NT2/D1 (cell line): ENCODE results near the gene CDKN1C.

ENCODE experiments used
- DNase-seq: peaks from one replicate; pipeline ENCODE4 v3.0.0-alpha.2; 2011; ENCODE audit warnings: low read depth, low spot score
- H3K27me3 ChIP-seq: 2 replicates; pipeline ENCODE4 v1.6.0; 2011; ENCODE audit warnings: mild to moderate bottlenecking; ENCODE audit not compliant: insufficient read length, insufficient read depth
- H3K36me3 ChIP-seq: 2 replicates; pipeline ENCODE4 v1.6.1; 2011; ENCODE audit warnings: mild to moderate bottlenecking, low read length, mixed read lengths; ENCODE audit not compliant: insufficient read depth, insufficient read length
- H3K4me1 ChIP-seq: 2 replicates; pipeline ENCODE4 v1.5.1; 2011; ENCODE audit not compliant: insufficient read depth, insufficient read length
- H3K4me3 ChIP-seq: 2 replicates; pipeline ENCODE4 v1.5.1; 2011; ENCODE audit warnings: low read depth; ENCODE audit not compliant: insufficient read length
- H3K9ac ChIP-seq: 2 replicates; pipeline ENCODE4 v1.6.0; 2011; ENCODE audit warnings: low read depth; ENCODE audit not compliant: insufficient read length
- H3K9me3 ChIP-seq: 2 replicates; pipeline ENCODE4 v1.5.1; 2011; ENCODE audit warnings: mild to moderate bottlenecking, low read length; ENCODE audit not compliant: insufficient read depth
- SUZ12 ChIP-seq: IDR thresholded peaks from 2 replicates; pipeline ENCODE4 v1.6.1; 2011; ENCODE audit not compliant: insufficient read length, insufficient read depth; ENCODE audit errors: extremely low read depth
- YY1 ChIP-seq: IDR thresholded peaks from 2 replicates; pipeline ENCODE4 v1.6.1; 2011; ENCODE audit not compliant: insufficient read length, insufficient read depth
- ZNF274 ChIP-seq: IDR thresholded peaks from 2 replicates; pipeline ENCODE4 v1.6.1; 2011; ENCODE audit warnings: mild to moderate bottlenecking, low read depth, low read length

CDKN1C gene

GRCh38 chr11:2868506-2869133, 17.0 kb downstream of the CDKN1C start:
- peak overlapping the region; percentile 29 for H3K9ac ChIP-seq
- DNase-seq, result no peak
- H3K27me3 ChIP-seq, result peaks cover 75% of the 10 kb centered on the region

GRCh38 chr11:2867722-2868505, 17.7 kb downstream of the CDKN1C start:
- peaks cover 77% of the 10 kb centered on the region for H3K27me3 ChIP-seq
- no peaks in the 10 kb centered on the region for H3K36me3 ChIP-seq
- no peak for DNase-seq
- no peak overlapping the region for H3K4me3 ChIP-seq
- no peak overlapping the region for H3K9ac ChIP-seq
- H3K4me1 ChIP-seq, result peaks cover 33% of the 10 kb centered on the region
- H3K9me3 ChIP-seq, result no peaks in the 10 kb centered on the region
- TF ChIP-seq YY1 (no peak), ZNF274 (no peak), SUZ12 (no peak)

More at GRCh38 chr11:2868506-2869133, 17.0 kb downstream of the CDKN1C start:
- peaks cover 33% of the 10 kb centered on the region for H3K4me1 ChIP-seq
- H3K36me3 ChIP-seq, result no peaks in the 10 kb centered on the region
- TF ChIP-seq ZNF274, result no peak
- no peak for TF ChIP-seq YY1
- no peak for TF ChIP-seq SUZ12
- H3K9me3 ChIP-seq, result no peaks in the 10 kb centered on the region
- no peak overlapping the region for H3K4me3 ChIP-seq

GRCh38 chr11:2867142-2867541, 18.4 kb downstream of the CDKN1C start:
- DNase-seq, result no peak
- H3K9me3 ChIP-seq, result no peaks in the 10 kb centered on the region
- TF ChIP-seq SUZ12 (no peak), YY1 (no peak), ZNF274 (no peak)
- no peaks in the 10 kb centered on the region for H3K36me3 ChIP-seq
- peaks cover 33% of the 10 kb centered on the region for H3K4me1 ChIP-seq
- no peak overlapping the region for H3K9ac ChIP-seq
- no peak overlapping the region for H3K4me3 ChIP-seq
- peaks cover 78% of the 10 kb centered on the region for H3K27me3 ChIP-seq

GRCh38 chr11:2865922-2866577, 19.5 kb downstream of the CDKN1C start:
- Histone ChIP-seq H3K36me3 (no peaks in the 10 kb centered on the region), H3K27me3 (peaks cover 86% of the 10 kb centered on the region), H3K4me1 (peaks cover 36% of the 10 kb centered on the region), H3K4me3 (no peak overlapping the region), H3K9me3 (no peaks in the 10 kb centered on the region), H3K9ac (peak overlapping the region; percentile 38)
- no peak for DNase-seq
- no peak for TF ChIP-seq SUZ12

GRCh38 chr11:2864901-2865300, 20.7 kb downstream of the CDKN1C start:
- H3K36me3 ChIP-seq, result no peaks in the 10 kb centered on the region
- TF ChIP-seq SUZ12 (no peak), ZNF274 (no peak), YY1 (no peak)
- no peak for DNase-seq
- H3K9me3 ChIP-seq, result no peaks in the 10 kb centered on the region
- H3K4me1 ChIP-seq, result peaks cover 31% of the 10 kb centered on the region
- no peak overlapping the region for H3K9ac ChIP-seq
- no peak overlapping the region for H3K4me3 ChIP-seq
- H3K27me3 ChIP-seq, result peaks cover 85% of the 10 kb centered on the region

GRCh38 chr11:2863276-2863618, 22.3 kb downstream of the CDKN1C start:
- Histone ChIP-seq H3K4me1 (peaks cover 34% of the 10 kb centered on the region), H3K36me3 (no peaks in the 10 kb centered on the region), H3K9ac (peak overlapping the region; percentile 3), H3K9me3 (no peaks in the 10 kb centered on the region), H3K4me3 (no peak overlapping the region), H3K27me3 (peaks cover 71% of the 10 kb centered on the region)
- no peak for TF ChIP-seq YY1
- TF ChIP-seq ZNF274, result no peak
- TF ChIP-seq SUZ12, result no peak
- DNase-seq, result no peak
